Suprapubic skin (tissue), 4 donors: ENCODE data around the gene EXOC6. TPM values are rescaled to one million over a fixed set of nuclear protein-coding genes. Genes with fewer than 3 reads are reported as not detected.

Experiments used
- DNase-seq, 2 donors: peaks; one replicate each; pipeline ENCODE4 v3.0.0-alpha.2; 2019; ENCODE audit warnings: low spot score in 2 of 2
- H3K27ac ChIP-seq: fragments of 200-600 bp; sonication (generic); one replicate; pipeline ENCODE4 v1.5.1; 2019
- H3K27me3 ChIP-seq: fragments of 200-600 bp; sonication (generic); one replicate; pipeline ENCODE4 v1.5.1; 2019
- H3K36me3 ChIP-seq: fragments of 200-600 bp; sonication (generic); one replicate; pipeline ENCODE4 v1.5.1; 2019
- H3K4me1 ChIP-seq: fragments of 200-600 bp; sonication (generic); one replicate; pipeline ENCODE4 v1.5.1; 2019
- H3K4me3 ChIP-seq: fragments of 200-600 bp; sonication (generic); one replicate; pipeline ENCODE4 v1.5.1; 2019; ENCODE audit warnings: mild to moderate bottlenecking
- H3K9me3 ChIP-seq: fragments of 200-600 bp; sonication (generic); one replicate; pipeline ENCODE4 v1.5.1; 2019
- EP300 ChIP-seq: sonication (generic); formaldehyde crosslinking; IDR thresholded peaks from one replicate; pipeline ENCODE4 v1.6.1; 2017; ENCODE audit warnings: antibody characterized with exemption
- POLR2A ChIP-seq, 2 donors: fragments of 450-650 bp; IDR thresholded peaks; one replicate each; pipeline ENCODE4 v1.6.1; 2017; ENCODE audit warnings: antibody characterized with exemption in 2 of 2, mild to moderate bottlenecking in 2 of 2, moderate library complexity in 2 of 2
- POLR2AphosphoS5 ChIP-seq, 3 donors: sonication (generic); formaldehyde crosslinking; IDR thresholded peaks; one replicate each; pipeline ENCODE4 v1.6.1; 2017; ENCODE audit warnings: antibody characterized with exemption in 3 of 3
- WGBS: methylation state at CpG from one replicate; pipeline ENCODE4 v1.1.5; 2018; 5-methylcytosine and 5-hydroxymethylcytosine counted together
- total RNA-seq, 4 donors: library from RNA; depleted of rRNA; stranded (reverse); fragments of >200 nt; gene quantifications; one replicate each; pipeline ENCODE4 v1.1.0, GENCODE V29; 2016
- TF ChIP-seq, protein P1 (sequence below), 2 donors: fragments of 200-600 bp in 1 of 2; fragments of 450-650 bp in 1 of 2; sonication (generic) in 1 of 2; IDR thresholded peaks; one replicate each; pipeline ENCODE4 v1.5.1; 2016 to 2019; ENCODE audit warnings: antibody characterized with exemption in 2 of 2, mild to moderate bottlenecking in 1 of 2, moderate library complexity in 1 of 2

Gene EXOC6
- total RNA-seq, 4 donors from 2014 or later = 5.0 to 9.3 (median 8.3) TPM

GRCh38 chr10:92834986-92835385 lies 13.3 kb upstream of the EXOC6 start:
- TF ChIP-seq POLR2AphosphoS5 (IDR thresholded peaks at IDR 0.05) (no peak), POLR2A (IDR thresholded peaks at IDR 0.05) (no peak), EP300 (no peak)
- TF ChIP-seq, protein P1, sequence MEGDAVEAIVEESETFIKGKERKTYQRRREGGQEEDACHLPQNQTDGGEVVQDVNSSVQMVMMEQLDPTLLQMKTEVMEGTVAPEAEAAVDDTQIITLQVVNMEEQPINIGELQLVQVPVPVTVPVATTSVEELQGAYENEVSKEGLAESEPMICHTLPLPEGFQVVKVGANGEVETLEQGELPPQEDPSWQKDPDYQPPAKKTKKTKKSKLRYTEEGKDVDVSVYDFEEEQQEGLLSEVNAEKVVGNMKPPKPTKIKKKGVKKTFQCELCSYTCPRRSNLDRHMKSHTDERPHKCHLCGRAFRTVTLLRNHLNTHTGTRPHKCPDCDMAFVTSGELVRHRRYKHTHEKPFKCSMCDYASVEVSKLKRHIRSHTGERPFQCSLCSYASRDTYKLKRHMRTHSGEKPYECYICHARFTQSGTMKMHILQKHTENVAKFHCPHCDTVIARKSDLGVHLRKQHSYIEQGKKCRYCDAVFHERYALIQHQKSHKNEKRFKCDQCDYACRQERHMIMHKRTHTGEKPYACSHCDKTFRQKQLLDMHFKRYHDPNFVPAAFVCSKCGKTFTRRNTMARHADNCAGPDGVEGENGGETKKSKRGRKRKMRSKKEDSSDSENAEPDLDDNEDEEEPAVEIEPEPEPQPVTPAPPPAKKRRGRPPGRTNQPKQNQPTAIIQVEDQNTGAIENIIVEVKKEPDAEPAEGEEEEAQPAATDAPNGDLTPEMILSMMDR (IDR thresholded peaks at IDR 0.05) = no peak
- Histone ChIP-seq H3K36me3 (no peaks in the 10 kb centered on the region), H3K27me3 (no peaks in the 10 kb centered on the region), H3K4me3 (no peak overlapping the region), H3K9me3 (no peaks in the 10 kb centered on the region), H3K4me1 (no peaks in the 10 kb centered on the region), H3K27ac (no peak overlapping the region)
- DNase-seq = no peak

GRCh38 chr10:92837456-92837855 lies 10.9 kb upstream of the EXOC6 start:
- no peaks in the 10 kb centered on the region for H3K9me3 ChIP-seq
- 75% methylated on average over 4 of the region's 4 CpGs for WGBS
- DNase-seq = no peak
- no peaks in the 10 kb centered on the region for H3K4me1 ChIP-seq
- TF ChIP-seq, protein P1 (IDR thresholded peaks at IDR 0.05) = no peak
- TF ChIP-seq POLR2AphosphoS5 (IDR thresholded peaks at IDR 0.05) (no peak), POLR2A (IDR thresholded peaks at IDR 0.05) (no peak), EP300 (no peak)
- H3K27ac ChIP-seq = no peak overlapping the region
- no peak overlapping the region for H3K4me3 ChIP-seq
- no peaks in the 10 kb centered on the region for H3K27me3 ChIP-seq
- H3K36me3 ChIP-seq = no peaks in the 10 kb centered on the region

GRCh38 chr10:92839191-92840085 lies 8.9 kb upstream of the EXOC6 start:
- H3K36me3 ChIP-seq = no peaks in the 10 kb centered on the region
- no peak overlapping the region for H3K4me3 ChIP-seq
- no peaks in the 10 kb centered on the region for H3K9me3 ChIP-seq
- H3K27ac ChIP-seq = no peak overlapping the region
- no peak for DNase-seq
- H3K27me3 ChIP-seq = no peaks in the 10 kb centered on the region
- peaks cover 3% of the 10 kb centered on the region for H3K4me1 ChIP-seq
- WGBS = 51% methylated on average over 10 of the region's 10 CpGs
- TF ChIP-seq EP300 (no peak), POLR2A (IDR thresholded peaks at IDR 0.05) (no peak), POLR2AphosphoS5 (IDR thresholded peaks at IDR 0.05) (no peak)
- TF ChIP-seq, protein P1 (IDR thresholded peaks at IDR 0.05) = no peak

DNA sequence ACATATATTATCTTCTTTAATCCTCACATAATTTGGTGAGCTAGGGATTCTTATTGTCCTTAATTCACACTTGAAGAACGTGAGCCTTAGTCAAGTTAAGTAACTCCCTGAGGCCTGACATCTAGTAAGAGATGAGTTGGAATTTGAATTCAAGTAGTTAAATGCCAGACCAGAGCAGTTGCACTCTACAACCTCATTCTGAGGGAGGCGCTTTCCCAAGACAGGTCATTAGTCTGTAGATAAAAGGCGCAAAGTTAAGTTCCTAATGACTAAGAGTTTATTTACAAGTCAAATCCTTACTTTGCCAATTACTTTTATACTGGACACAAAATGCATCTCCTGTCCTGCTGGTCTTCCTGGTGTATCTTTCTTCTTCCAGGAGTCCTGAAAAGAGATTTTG lies 3.6 kb upstream of the EXOC6 start:
- no peak for DNase-seq
- Histone ChIP-seq H3K27ac (no peak overlapping the region), H3K4me1 (peaks cover 18% of the 10 kb centered on the region), H3K4me3 (no peak overlapping the region), H3K36me3 (no peaks in the 10 kb centered on the region), H3K27me3 (no peaks in the 10 kb centered on the region), H3K9me3 (no peaks in the 10 kb centered on the region)
- TF ChIP-seq POLR2A (IDR thresholded peaks at IDR 0.05) (no peak), POLR2AphosphoS5 (IDR thresholded peaks at IDR 0.05) (no peak), EP300 (no peak)
- 59% methylated on average over 3 of the region's 3 CpGs for WGBS

- TF ChIP-seq POLR2AphosphoS5 (IDR thresholded peaks at IDR 0.05) (no peak), POLR2A (IDR thresholded peaks at IDR 0.05) (no peak), EP300 (no peak)
- TF ChIP-seq, protein P1 (IDR thresholded peaks at IDR 0.05) = no peak
- Histone ChIP-seq H3K4me1 (peaks cover 18% of the 10 kb centered on the region), H3K9me3 (no peaks in the 10 kb centered on the region), H3K4me3 (no peak overlapping the region), H3K27ac (no peak overlapping the region), H3K27me3 (no peaks in the 10 kb centered on the region), H3K36me3 (no peaks in the 10 kb centered on the region)
- no peak for DNase-seq
- WGBS = 85% methylated on average over 4 of the region's 4 CpGs
Observed at GRCh38 chr10:92845921-92846320, 2.4 kb upstream of the EXOC6 start.
